GM23338 (cell line): ENCODE data around the gene FILIP1. TPM values are rescaled to one million over a fixed set of nuclear protein-coding genes. Genes with fewer than 3 reads are reported as not detected.
A peak's percentile ranks its signal among the peaks of the same experiment; 100 is the strongest.

Experiments used
- ATAC-seq: fragments of 200-7000 bp; cut with Tn5 transposase; 3 replicates; pipeline ENCODE4 v1.9.1; 2020
- DNase-seq: peaks from one replicate; pipeline ENCODE4 v3.0.0-alpha.2; 2015; ENCODE audit warnings: low spot score
- H2AFZ ChIP-seq: fragments of 200-600 bp; sonication (generic); 2 replicates; pipeline ENCODE4 v1.8.0; 2016; ENCODE audit warnings: antibody characterized with exemption, mild to moderate bottlenecking, moderate library complexity
- H3F3A ChIP-seq: fragments of 200-600 bp; sonication (generic); replicated peaks from 2 replicates; pipeline ENCODE4 v1.8.0; 2017; ENCODE audit warnings: antibody characterized with exemption, mixed run types, low read depth
- H3K27ac ChIP-seq: fragments of 200-600 bp; sonication (generic); 2 replicates; pipeline ENCODE4 v1.6.1; 2016; ENCODE audit warnings: low read depth
- H3K27me3 ChIP-seq: fragments of 200-600 bp; sonication (generic); 2 replicates; pipeline ENCODE4 v1.8.0; 2016; ENCODE audit warnings: mild to moderate bottlenecking, mixed run types, moderate library complexity; ENCODE audit not compliant: insufficient read depth
- H3K36me3 ChIP-seq: fragments of 200-600 bp; sonication (generic); 2 replicates; pipeline ENCODE4 v1.8.0; 2016; ENCODE audit warnings: mild to moderate bottlenecking; ENCODE audit not compliant: insufficient read depth
- H3K4me1 ChIP-seq: fragments of 200-600 bp; sonication (generic); 2 replicates; pipeline ENCODE4 v1.8.0; 2016; ENCODE audit warnings: mild to moderate bottlenecking, moderate library complexity; ENCODE audit not compliant: insufficient read depth
- H3K4me2 ChIP-seq: fragments of 200-600 bp; sonication (generic); 2 replicates; pipeline ENCODE4 v1.7.1; 2017; ENCODE audit warnings: mixed run types
- H3K4me3 ChIP-seq: fragments of 200-600 bp; sonication (generic); 2 replicates; pipeline ENCODE4 v1.6.1; 2016; ENCODE audit warnings: mixed run types
- H3K79me2 ChIP-seq: fragments of 200-600 bp; sonication (generic); replicated peaks from 2 replicates; pipeline ENCODE4 v1.8.0; 2017; ENCODE audit warnings: mild to moderate bottlenecking; ENCODE audit not compliant: insufficient read depth
- H3K9me2 ChIP-seq: fragments of 200-600 bp; sonication (generic); 2 replicates; pipeline ENCODE4 v1.8.0; 2017; ENCODE audit not compliant: insufficient read depth
- H4K20me1 ChIP-seq: fragments of 200-600 bp; sonication (generic); replicated peaks from 2 replicates; pipeline ENCODE4 v1.8.0; 2017; ENCODE audit warnings: mild to moderate bottlenecking; ENCODE audit not compliant: insufficient read depth
- H3K27ac Mint-ChIP-seq: 2 replicates; pipeline ENCODE4 v1.8.0; 2020; ENCODE audit warnings: inconsistent platforms, mild to moderate bottlenecking, moderate library complexity, mixed read lengths
- H3K27me3 Mint-ChIP-seq: 3 replicates; pipeline ENCODE4 v1.8.0; 2022; ENCODE audit warnings: low read depth, mild to moderate bottlenecking, moderate library complexity, mixed read lengths, inconsistent platforms; ENCODE audit not compliant: insufficient read depth, poor library complexity
- H3K36me3 Mint-ChIP-seq: 3 replicates; pipeline ENCODE4 v1.8.0; 2021; ENCODE audit warnings: low read depth, mild to moderate bottlenecking, inconsistent platforms, moderate library complexity, mixed read lengths
- H3K4me1 Mint-ChIP-seq: 3 replicates; pipeline ENCODE4 v1.8.0; 2020; ENCODE audit warnings: mild to moderate bottlenecking, inconsistent platforms, mixed read lengths
- H3K4me3 Mint-ChIP-seq: 3 replicates; pipeline ENCODE4 v1.8.0; 2021; ENCODE audit warnings: moderate library complexity, mild to moderate bottlenecking, inconsistent platforms, mixed read lengths
- H3K9me3 Mint-ChIP-seq: 3 replicates; pipeline ENCODE4 v1.8.0; 2020; ENCODE audit warnings: moderate library complexity, mild to moderate bottlenecking, inconsistent platforms, mixed read lengths
- CREB1 ChIP-seq: fragments of 250-450 bp; sonication (Bioruptor Pico); IDR thresholded peaks from 2 replicates; pipeline ENCODE4 v1.5.0; 2020; ENCODE audit warnings: low read depth, mild to moderate bottlenecking, moderate library complexity
- EZH2 ChIP-seq: fragments of 200-600 bp; sonication (generic); IDR thresholded peaks from one replicate; pipeline ENCODE4 v1.8.0; 2017; ENCODE audit warnings: antibody characterized with exemption, mild to moderate bottlenecking, low read depth; ENCODE audit not compliant: unreplicated experiment
- EZH2phosphoT487 ChIP-seq: fragments of 200-600 bp; sonication (generic); IDR thresholded peaks from one replicate; pipeline ENCODE4 v1.8.1; 2018; ENCODE audit warnings: antibody characterized with exemption; ENCODE audit not compliant: unreplicated experiment
- JUNB ChIP-seq: IDR thresholded peaks from one replicate; pipeline ENCODE4 v1.6.1; 2016; ENCODE audit warnings: antibody characterized with exemption; ENCODE audit not compliant: unreplicated experiment
- NANOG ChIP-seq: IDR thresholded peaks from 2 replicates; pipeline ENCODE4 v1.6.1; 2016; ENCODE audit warnings: antibody characterized with exemption, borderline replicate concordance
- POLR2AphosphoS5 ChIP-seq: IDR thresholded peaks from 2 replicates; pipeline ENCODE4 v1.6.1; 2016; ENCODE audit warnings: antibody characterized with exemption, low read depth
- STAT1 ChIP-seq: IDR thresholded peaks from one replicate; pipeline ENCODE4 v1.6.1; 2016; ENCODE audit warnings: antibody characterized with exemption; ENCODE audit not compliant: unreplicated experiment
- ZNF114 ChIP-seq: fragments of 250-450 bp; sonication (Bioruptor Pico); IDR thresholded peaks from 2 replicates; pipeline ENCODE4 v1.5.0; 2020; ENCODE audit warnings: mild to moderate bottlenecking, moderate library complexity
- ZNF331 ChIP-seq: fragments of 250-450 bp; sonication (Bioruptor Pico); IDR thresholded peaks from 2 replicates; pipeline ENCODE4 v1.5.0; 2020; ENCODE audit warnings: low read depth, mild to moderate bottlenecking, moderate library complexity
- polyA plus RNA-seq: library from polyadenylated mRNA; unstranded; fragments of >200 nt; fragmentation: Nextera tagmentation; extraction: Ambion mirVana; gene quantifications from 2 replicates; pipeline ENCODE4 v1.2.1, GENCODE V29; 2016
- total RNA-seq: library from RNA; depleted of rRNA; stranded (reverse); fragments of >200 nt; shearing (Covaris generic); gene quantifications from 2 replicates; pipeline ENCODE4 v1.2.3, GENCODE V29; 2014
- TF ChIP-seq, protein P1 (sequence below): IDR thresholded peaks from 2 replicates; pipeline ENCODE4 v1.6.1; 2016; ENCODE audit warnings: antibody characterized with exemption
- TF ChIP-seq, protein P2 (sequence below): IDR thresholded peaks from one replicate; pipeline ENCODE4 v1.6.1; 2018; ENCODE audit warnings: antibody characterized with exemption; ENCODE audit not compliant: unreplicated experiment
- TF ChIP-seq, protein P3 (sequence below), 2 experiments: fragments of 200-600 bp in 1 of 2; sonication (generic) in 1 of 2; conservative IDR thresholded peaks; 2 replicates each; pipeline versions ENCODE4 v1.5.1 to v1.6.1; 2016 to 2017; ENCODE audit warnings: antibody characterized with exemption in 2 of 2, low read depth in 2 of 2, mild to moderate bottlenecking in 2 of 2, moderate library complexity in 1 of 2
- TF ChIP-seq, protein P4 (sequence below): fragments of 250-450 bp; sonication (Bioruptor Pico); IDR thresholded peaks from 2 replicates; pipeline ENCODE4 v1.5.0; 2020; ENCODE audit warnings: mild to moderate bottlenecking, moderate library complexity

Gene FILIP1
- total and polyA plus RNA-seq, 2 experiments from 2014 or later: 3.7 to 6.4 TPM

DNA sequence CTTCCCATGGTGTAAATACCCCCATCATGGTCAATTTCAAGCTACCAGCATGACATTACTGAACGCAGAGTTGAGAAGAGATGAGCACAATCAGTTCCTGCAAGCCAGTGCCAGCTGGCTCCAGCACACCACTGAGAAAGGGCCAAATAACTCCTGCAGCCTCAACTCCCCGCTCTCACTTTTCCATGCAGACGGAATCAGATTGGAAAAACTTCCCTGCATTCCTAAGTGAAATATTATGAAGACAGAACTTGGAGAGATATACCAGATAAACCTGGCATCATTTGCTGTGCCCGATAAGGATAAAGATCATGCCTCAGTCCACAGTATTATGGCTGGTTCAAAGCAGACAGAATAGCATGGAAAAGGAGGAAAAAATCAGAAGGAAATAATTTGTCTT lies 56.7 kb downstream of the FILIP1 start:
- Histone ChIP-seq H3K27ac (no peak overlapping the region), H2AFZ (peak overlapping the region; percentile 73; the same call in 1 of the 2 replicates), H3K79me2 (no peaks in the 10 kb centered on the region), H3F3A (no peaks in the 10 kb centered on the region), H3K4me3 (no peak overlapping the region), H4K20me1 (no peaks in the 10 kb centered on the region), H3K4me2 (no peak overlapping the region), H3K9me2 (no peaks in the 10 kb centered on the region), H3K36me3 (no peaks in the 10 kb centered on the region), H3K27me3 (no peaks in the 10 kb centered on the region), H3K4me1 (no peaks in the 10 kb centered on the region)
- no peak for DNase-seq
- Mint-ChIP-seq H3K36me3 (peaks cover 5% of the 10 kb centered on the region; the same call in 1 of the 3 replicates), H3K27ac (no peak overlapping the region), H3K27me3 (no peaks in the 10 kb centered on the region), H3K4me1 (no peaks in the 10 kb centered on the region), H3K4me3 (no peak overlapping the region), H3K9me3 (peaks cover 11% of the 10 kb centered on the region)
- TF ChIP-seq STAT1 (no peak), ZNF114 (CRISPR knock-in tag) (no peak), JUNB (no peak), EZH2phosphoT487 (no peak), NANOG (no peak), POLR2AphosphoS5 (no peak), EZH2 (no peak), ZNF331 (CRISPR knock-in tag) (no peak), CREB1 (CRISPR knock-in tag) (no peak)
- TF ChIP-seq, protein P1, sequence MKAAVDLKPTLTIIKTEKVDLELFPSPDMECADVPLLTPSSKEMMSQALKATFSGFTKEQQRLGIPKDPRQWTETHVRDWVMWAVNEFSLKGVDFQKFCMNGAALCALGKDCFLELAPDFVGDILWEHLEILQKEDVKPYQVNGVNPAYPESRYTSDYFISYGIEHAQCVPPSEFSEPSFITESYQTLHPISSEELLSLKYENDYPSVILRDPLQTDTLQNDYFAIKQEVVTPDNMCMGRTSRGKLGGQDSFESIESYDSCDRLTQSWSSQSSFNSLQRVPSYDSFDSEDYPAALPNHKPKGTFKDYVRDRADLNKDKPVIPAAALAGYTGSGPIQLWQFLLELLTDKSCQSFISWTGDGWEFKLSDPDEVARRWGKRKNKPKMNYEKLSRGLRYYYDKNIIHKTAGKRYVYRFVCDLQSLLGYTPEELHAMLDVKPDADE: no peak
- TF ChIP-seq, protein P2, sequence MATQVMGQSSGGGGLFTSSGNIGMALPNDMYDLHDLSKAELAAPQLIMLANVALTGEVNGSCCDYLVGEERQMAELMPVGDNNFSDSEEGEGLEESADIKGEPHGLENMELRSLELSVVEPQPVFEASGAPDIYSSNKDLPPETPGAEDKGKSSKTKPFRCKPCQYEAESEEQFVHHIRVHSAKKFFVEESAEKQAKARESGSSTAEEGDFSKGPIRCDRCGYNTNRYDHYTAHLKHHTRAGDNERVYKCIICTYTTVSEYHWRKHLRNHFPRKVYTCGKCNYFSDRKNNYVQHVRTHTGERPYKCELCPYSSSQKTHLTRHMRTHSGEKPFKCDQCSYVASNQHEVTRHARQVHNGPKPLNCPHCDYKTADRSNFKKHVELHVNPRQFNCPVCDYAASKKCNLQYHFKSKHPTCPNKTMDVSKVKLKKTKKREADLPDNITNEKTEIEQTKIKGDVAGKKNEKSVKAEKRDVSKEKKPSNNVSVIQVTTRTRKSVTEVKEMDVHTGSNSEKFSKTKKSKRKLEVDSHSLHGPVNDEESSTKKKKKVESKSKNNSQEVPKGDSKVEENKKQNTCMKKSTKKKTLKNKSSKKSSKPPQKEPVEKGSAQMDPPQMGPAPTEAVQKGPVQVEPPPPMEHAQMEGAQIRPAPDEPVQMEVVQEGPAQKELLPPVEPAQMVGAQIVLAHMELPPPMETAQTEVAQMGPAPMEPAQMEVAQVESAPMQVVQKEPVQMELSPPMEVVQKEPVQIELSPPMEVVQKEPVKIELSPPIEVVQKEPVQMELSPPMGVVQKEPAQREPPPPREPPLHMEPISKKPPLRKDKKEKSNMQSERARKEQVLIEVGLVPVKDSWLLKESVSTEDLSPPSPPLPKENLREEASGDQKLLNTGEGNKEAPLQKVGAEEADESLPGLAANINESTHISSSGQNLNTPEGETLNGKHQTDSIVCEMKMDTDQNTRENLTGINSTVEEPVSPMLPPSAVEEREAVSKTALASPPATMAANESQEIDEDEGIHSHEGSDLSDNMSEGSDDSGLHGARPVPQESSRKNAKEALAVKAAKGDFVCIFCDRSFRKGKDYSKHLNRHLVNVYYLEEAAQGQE: no peak
- TF ChIP-seq, protein P3, sequence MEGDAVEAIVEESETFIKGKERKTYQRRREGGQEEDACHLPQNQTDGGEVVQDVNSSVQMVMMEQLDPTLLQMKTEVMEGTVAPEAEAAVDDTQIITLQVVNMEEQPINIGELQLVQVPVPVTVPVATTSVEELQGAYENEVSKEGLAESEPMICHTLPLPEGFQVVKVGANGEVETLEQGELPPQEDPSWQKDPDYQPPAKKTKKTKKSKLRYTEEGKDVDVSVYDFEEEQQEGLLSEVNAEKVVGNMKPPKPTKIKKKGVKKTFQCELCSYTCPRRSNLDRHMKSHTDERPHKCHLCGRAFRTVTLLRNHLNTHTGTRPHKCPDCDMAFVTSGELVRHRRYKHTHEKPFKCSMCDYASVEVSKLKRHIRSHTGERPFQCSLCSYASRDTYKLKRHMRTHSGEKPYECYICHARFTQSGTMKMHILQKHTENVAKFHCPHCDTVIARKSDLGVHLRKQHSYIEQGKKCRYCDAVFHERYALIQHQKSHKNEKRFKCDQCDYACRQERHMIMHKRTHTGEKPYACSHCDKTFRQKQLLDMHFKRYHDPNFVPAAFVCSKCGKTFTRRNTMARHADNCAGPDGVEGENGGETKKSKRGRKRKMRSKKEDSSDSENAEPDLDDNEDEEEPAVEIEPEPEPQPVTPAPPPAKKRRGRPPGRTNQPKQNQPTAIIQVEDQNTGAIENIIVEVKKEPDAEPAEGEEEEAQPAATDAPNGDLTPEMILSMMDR (conservative IDR thresholded peaks at IDR 0.05; ENCODE audit: low read depth in 2 of 2): no peak
- TF ChIP-seq, protein P4, sequence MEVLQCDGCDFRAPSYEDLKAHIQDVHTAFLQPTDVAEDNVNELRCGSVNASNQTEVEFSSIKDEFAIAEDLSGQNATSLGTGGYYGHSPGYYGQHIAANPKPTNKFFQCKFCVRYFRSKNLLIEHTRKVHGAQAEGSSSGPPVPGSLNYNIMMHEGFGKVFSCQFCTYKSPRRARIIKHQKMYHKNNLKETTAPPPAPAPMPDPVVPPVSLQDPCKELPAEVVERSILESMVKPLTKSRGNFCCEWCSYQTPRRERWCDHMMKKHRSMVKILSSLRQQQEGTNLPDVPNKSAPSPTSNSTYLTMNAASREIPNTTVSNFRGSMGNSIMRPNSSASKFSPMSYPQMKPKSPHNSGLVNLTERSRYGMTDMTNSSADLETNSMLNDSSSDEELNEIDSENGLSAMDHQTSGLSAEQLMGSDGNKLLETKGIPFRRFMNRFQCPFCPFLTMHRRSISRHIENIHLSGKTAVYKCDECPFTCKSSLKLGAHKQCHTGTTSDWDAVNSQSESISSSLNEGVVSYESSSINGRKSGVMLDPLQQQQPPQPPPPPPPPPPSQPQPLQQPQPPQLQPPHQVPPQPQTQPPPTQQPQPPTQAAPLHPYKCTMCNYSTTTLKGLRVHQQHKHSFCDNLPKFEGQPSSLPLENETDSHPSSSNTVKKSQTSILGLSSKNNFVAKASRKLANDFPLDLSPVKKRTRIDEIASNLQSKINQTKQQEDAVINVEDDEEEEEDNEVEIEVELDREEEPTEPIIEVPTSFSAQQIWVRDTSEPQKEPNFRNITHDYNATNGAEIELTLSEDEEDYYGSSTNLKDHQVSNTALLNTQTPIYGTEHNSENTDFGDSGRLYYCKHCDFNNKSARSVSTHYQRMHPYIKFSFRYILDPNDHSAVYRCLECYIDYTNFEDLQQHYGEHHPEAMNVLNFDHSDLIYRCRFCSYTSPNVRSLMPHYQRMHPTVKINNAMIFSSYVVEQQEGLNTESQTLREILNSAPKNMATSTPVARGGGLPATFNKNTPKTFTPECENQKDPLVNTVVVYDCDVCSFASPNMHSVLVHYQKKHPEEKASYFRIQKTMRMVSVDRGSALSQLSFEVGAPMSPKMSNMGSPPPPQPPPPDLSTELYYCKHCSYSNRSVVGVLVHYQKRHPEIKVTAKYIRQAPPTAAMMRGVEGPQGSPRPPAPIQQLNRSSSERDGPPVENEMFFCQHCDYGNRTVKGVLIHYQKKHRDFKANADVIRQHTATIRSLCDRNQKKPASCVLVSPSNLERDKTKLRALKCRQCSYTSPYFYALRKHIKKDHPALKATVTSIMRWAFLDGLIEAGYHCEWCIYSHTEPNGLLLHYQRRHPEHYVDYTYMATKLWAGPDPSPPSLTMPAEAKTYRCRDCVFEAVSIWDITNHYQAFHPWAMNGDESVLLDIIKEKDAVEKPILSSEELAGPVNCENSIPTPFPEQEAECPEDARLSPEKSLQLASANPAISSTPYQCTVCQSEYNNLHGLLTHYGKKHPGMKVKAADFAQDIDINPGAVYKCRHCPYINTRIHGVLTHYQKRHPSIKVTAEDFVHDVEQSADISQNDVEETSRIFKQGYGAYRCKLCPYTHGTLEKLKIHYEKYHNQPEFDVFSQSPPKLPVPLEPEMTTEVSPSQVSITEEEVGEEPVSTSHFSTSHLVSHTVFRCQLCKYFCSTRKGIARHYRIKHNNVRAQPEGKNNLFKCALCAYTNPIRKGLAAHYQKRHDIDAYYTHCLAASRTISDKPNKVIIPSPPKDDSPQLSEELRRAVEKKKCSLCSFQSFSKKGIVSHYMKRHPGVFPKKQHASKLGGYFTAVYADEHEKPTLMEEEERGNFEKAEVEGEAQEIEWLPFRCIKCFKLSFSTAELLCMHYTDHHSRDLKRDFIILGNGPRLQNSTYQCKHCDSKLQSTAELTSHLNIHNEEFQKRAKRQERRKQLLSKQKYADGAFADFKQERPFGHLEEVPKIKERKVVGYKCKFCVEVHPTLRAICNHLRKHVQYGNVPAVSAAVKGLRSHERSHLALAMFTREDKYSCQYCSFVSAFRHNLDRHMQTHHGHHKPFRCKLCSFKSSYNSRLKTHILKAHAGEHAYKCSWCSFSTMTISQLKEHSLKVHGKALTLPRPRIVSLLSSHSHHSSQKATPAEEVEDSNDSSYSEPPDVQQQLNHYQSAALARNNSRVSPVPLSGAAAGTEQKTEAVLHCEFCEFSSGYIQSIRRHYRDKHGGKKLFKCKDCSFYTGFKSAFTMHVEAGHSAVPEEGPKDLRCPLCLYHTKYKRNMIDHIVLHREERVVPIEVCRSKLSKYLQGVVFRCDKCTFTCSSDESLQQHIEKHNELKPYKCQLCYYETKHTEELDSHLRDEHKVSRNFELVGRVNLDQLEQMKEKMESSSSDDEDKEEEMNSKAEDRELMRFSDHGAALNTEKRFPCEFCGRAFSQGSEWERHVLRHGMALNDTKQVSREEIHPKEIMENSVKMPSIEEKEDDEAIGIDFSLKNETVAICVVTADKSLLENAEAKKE (CRISPR knock-in tag): no peak
- ATAC-seq: no peak
